ENCODE measurements around the gene PIGZ.

Gene PIGZ

GRCh38 chr3:196988241-196989029, 19.8 kb upstream of the PIGZ start:
- no peak overlapping the region for H3K4me3 ChIP-seq (ENCODE audit: low read depth in 1 of 2, low read length in 2 of 2)
- H3K9me3 ChIP-seq (ENCODE audit: control insufficient read depth in 1 of 2, low read length in 2 of 2), result peaks cover under 1 to 1% of the 10 kb centered on the region in 2 donors
- no peak overlapping the region for H3K27ac ChIP-seq (ENCODE audit: low read length)
- no peaks in the 10 kb centered on the region for H3K27me3 ChIP-seq (ENCODE audit: low read depth, low read length)
- H3K4me1 ChIP-seq (ENCODE audit: control insufficient read depth in 1 of 2, insufficient read depth in 2 of 2, low read length in 2 of 2), result no peaks in the 10 kb centered on the region
- H3K36me3 ChIP-seq (ENCODE audit: control insufficient read depth in 1 of 2, insufficient read depth in 2 of 2, low read length in 2 of 2), result no peaks in the 10 kb centered on the region

- Histone ChIP-seq H3K27me3 (ENCODE audit: low read depth, low read length) (no peaks in the 10 kb centered on the region), H3K9me3 (ENCODE audit: control insufficient read depth in 1 of 2, low read length in 2 of 2) (peaks cover 5 to 7% of the 10 kb centered on the region in 2 donors), H3K4me3 (ENCODE audit: low read depth in 1 of 2, low read length in 2 of 2) (no peak overlapping the region), H3K27ac (ENCODE audit: low read length) (no peak overlapping the region), H3K4me1 (ENCODE audit: control insufficient read depth in 1 of 2, insufficient read depth in 2 of 2, low read length in 2 of 2) (no peaks in the 10 kb centered on the region), H3K36me3 (ENCODE audit: control insufficient read depth in 1 of 2, insufficient read depth in 2 of 2, low read length in 2 of 2) (no peaks in the 10 kb centered on the region)
Observed at GRCh38 chr3:196987022-196987421, 18.4 kb upstream of the PIGZ start.

- Histone ChIP-seq H3K4me3 (ENCODE audit: low read depth in 1 of 2, low read length in 2 of 2) (no peak overlapping the region), H3K27ac (ENCODE audit: low read length) (no peak overlapping the region), H3K9me3 (ENCODE audit: control insufficient read depth in 1 of 2, low read length in 2 of 2) (peaks cover 5 to 7% of the 10 kb centered on the region in 2 donors), H3K27me3 (ENCODE audit: low read depth, low read length) (no peaks in the 10 kb centered on the region), H3K4me1 (ENCODE audit: control insufficient read depth in 1 of 2, insufficient read depth in 2 of 2, low read length in 2 of 2) (no peaks in the 10 kb centered on the region), H3K36me3 (ENCODE audit: control insufficient read depth in 1 of 2, insufficient read depth in 2 of 2, low read length in 2 of 2) (no peaks in the 10 kb centered on the region)
Observed at GRCh38 chr3:196985954-196986885, 17.6 kb upstream of the PIGZ start.

GRCh38 chr3:196985298-196985697, 16.7 kb upstream of the PIGZ start:
- no peak overlapping the region for H3K27ac ChIP-seq (ENCODE audit: low read length)
- no peak overlapping the region for H3K4me3 ChIP-seq (ENCODE audit: low read depth in 1 of 2, low read length in 2 of 2)
- H3K36me3 ChIP-seq (ENCODE audit: control insufficient read depth in 1 of 2, insufficient read depth in 2 of 2, low read length in 2 of 2), result no peaks in the 10 kb centered on the region
- peaks cover 5 to 7% of the 10 kb centered on the region in 2 donors for H3K9me3 ChIP-seq (ENCODE audit: control insufficient read depth in 1 of 2, low read length in 2 of 2)
- no peaks in the 10 kb centered on the region for H3K4me1 ChIP-seq (ENCODE audit: control insufficient read depth in 1 of 2, insufficient read depth in 2 of 2, low read length in 2 of 2)
- no peaks in the 10 kb centered on the region for H3K27me3 ChIP-seq (ENCODE audit: low read depth, low read length)

- no peak overlapping the region for H3K27ac ChIP-seq (ENCODE audit: low read length)
- no peaks in the 10 kb centered on the region for H3K27me3 ChIP-seq (ENCODE audit: low read depth, low read length)
- no peaks in the 10 kb centered on the region for H3K36me3 ChIP-seq (ENCODE audit: control insufficient read depth in 1 of 2, insufficient read depth in 2 of 2, low read length in 2 of 2)
Observed at GRCh38 chr3:196983186-196983585, 14.6 kb upstream of the PIGZ start.

GRCh38 chr3:196981657-196982056, 13.0 kb upstream of the PIGZ start:
- Histone ChIP-seq H3K27me3 (ENCODE audit: low read depth, low read length) (no peaks in the 10 kb centered on the region), H3K27ac (ENCODE audit: low read length) (no peak overlapping the region), H3K4me3 (ENCODE audit: low read depth in 1 of 2, low read length in 2 of 2) (no peak overlapping the region), H3K4me1 (ENCODE audit: control insufficient read depth in 1 of 2, insufficient read depth in 2 of 2, low read length in 2 of 2) (no peaks in the 10 kb centered on the region), H3K9me3 (ENCODE audit: control insufficient read depth in 1 of 2, low read length in 2 of 2) (peaks cover 5 to 7% of the 10 kb centered on the region in 2 donors), H3K36me3 (ENCODE audit: control insufficient read depth in 1 of 2, insufficient read depth in 2 of 2, low read length in 2 of 2) (no peaks in the 10 kb centered on the region)

More at GRCh38 chr3:196983186-196983585, 14.6 kb upstream of the PIGZ start:
- Histone ChIP-seq H3K9me3 (ENCODE audit: control insufficient read depth in 1 of 2, low read length in 2 of 2) (peaks cover 5 to 7% of the 10 kb centered on the region in 2 donors), H3K4me1 (ENCODE audit: control insufficient read depth in 1 of 2, insufficient read depth in 2 of 2, low read length in 2 of 2) (no peaks in the 10 kb centered on the region), H3K4me3 (ENCODE audit: low read depth in 1 of 2, low read length in 2 of 2) (no peak overlapping the region)

GRCh38 chr3:196979545-196979944, 10.9 kb upstream of the PIGZ start:
- Histone ChIP-seq H3K36me3 (ENCODE audit: control insufficient read depth in 1 of 2, insufficient read depth in 2 of 2, low read length in 2 of 2) (no peaks in the 10 kb centered on the region), H3K27me3 (ENCODE audit: low read depth, low read length) (no peaks in the 10 kb centered on the region), H3K27ac (ENCODE audit: low read length) (no peak overlapping the region)

GRCh38 chr3:196976941-196977340, 8.3 kb upstream of the PIGZ start:
- no peak overlapping the region for H3K4me3 ChIP-seq (ENCODE audit: low read depth in 1 of 2, low read length in 2 of 2)
- no peaks in the 10 kb centered on the region for H3K27me3 ChIP-seq (ENCODE audit: low read depth, low read length)
- no peaks in the 10 kb centered on the region for H3K36me3 ChIP-seq (ENCODE audit: control insufficient read depth in 1 of 2, insufficient read depth in 2 of 2, low read length in 2 of 2)
- H3K9me3 ChIP-seq (ENCODE audit: control insufficient read depth in 1 of 2, low read length in 2 of 2), result no peaks in the 10 kb centered on the region
- H3K4me1 ChIP-seq (ENCODE audit: control insufficient read depth in 1 of 2, insufficient read depth in 2 of 2, low read length in 2 of 2), result no peaks in the 10 kb centered on the region
- H3K27ac ChIP-seq (ENCODE audit: low read length), result no peak overlapping the region

More at GRCh38 chr3:196979545-196979944, 10.9 kb upstream of the PIGZ start:
- Histone ChIP-seq H3K9me3 (ENCODE audit: control insufficient read depth in 1 of 2, low read length in 2 of 2) (peaks cover 5 to 7% of the 10 kb centered on the region in 2 donors), H3K4me1 (ENCODE audit: control insufficient read depth in 1 of 2, insufficient read depth in 2 of 2, low read length in 2 of 2) (no peaks in the 10 kb centered on the region), H3K4me3 (ENCODE audit: low read depth in 1 of 2, low read length in 2 of 2) (no peak overlapping the region)

- no peak overlapping the region for H3K27ac ChIP-seq (ENCODE audit: low read length)
- H3K4me1 ChIP-seq (ENCODE audit: control insufficient read depth in 1 of 2, insufficient read depth in 2 of 2, low read length in 2 of 2), result no peaks in the 10 kb centered on the region
- no peak overlapping the region for H3K4me3 ChIP-seq (ENCODE audit: low read depth in 1 of 2, low read length in 2 of 2)
- no peaks in the 10 kb centered on the region for H3K36me3 ChIP-seq (ENCODE audit: control insufficient read depth in 1 of 2, insufficient read depth in 2 of 2, low read length in 2 of 2)
- no peaks in the 10 kb centered on the region for H3K9me3 ChIP-seq (ENCODE audit: control insufficient read depth in 1 of 2, low read length in 2 of 2)
- H3K27me3 ChIP-seq (ENCODE audit: low read depth, low read length), result no peaks in the 10 kb centered on the region
Observed at GRCh38 chr3:196975349-196975748, 6.7 kb upstream of the PIGZ start.

- no peaks in the 10 kb centered on the region for H3K27me3 ChIP-seq (ENCODE audit: low read depth, low read length)
- no peak overlapping the region for H3K27ac ChIP-seq (ENCODE audit: low read length)
- no peaks in the 10 kb centered on the region for H3K4me1 ChIP-seq (ENCODE audit: control insufficient read depth in 1 of 2, insufficient read depth in 2 of 2, low read length in 2 of 2)
- H3K36me3 ChIP-seq (ENCODE audit: control insufficient read depth in 1 of 2, insufficient read depth in 2 of 2, low read length in 2 of 2), result no peaks in the 10 kb centered on the region
- no peak overlapping the region for H3K4me3 ChIP-seq (ENCODE audit: low read depth in 1 of 2, low read length in 2 of 2)
- no peaks in the 10 kb centered on the region for H3K9me3 ChIP-seq (ENCODE audit: control insufficient read depth in 1 of 2, low read length in 2 of 2)
Observed at GRCh38 chr3:196974661-196975060, 6.0 kb upstream of the PIGZ start.

- no peak overlapping the region for H3K4me3 ChIP-seq (ENCODE audit: low read depth in 1 of 2, low read length in 2 of 2)
- no peaks in the 10 kb centered on the region for H3K9me3 ChIP-seq (ENCODE audit: control insufficient read depth in 1 of 2, low read length in 2 of 2)
- H3K27ac ChIP-seq (ENCODE audit: low read length), result no peak overlapping the region
- H3K4me1 ChIP-seq (ENCODE audit: control insufficient read depth in 1 of 2, insufficient read depth in 2 of 2, low read length in 2 of 2), result peaks cover 5 to 11% of the 10 kb centered on the region in 2 donors
- H3K36me3 ChIP-seq (ENCODE audit: control insufficient read depth in 1 of 2, insufficient read depth in 2 of 2, low read length in 2 of 2), result no peaks in the 10 kb centered on the region
- H3K27me3 ChIP-seq (ENCODE audit: low read depth, low read length), result no peaks in the 10 kb centered on the region
Observed at GRCh38 chr3:196971094-196971698, 2.6 kb upstream of the PIGZ start.
